Measurements from ENCODE around the gene LTN1. TPM values are rescaled to one million over a fixed set of nuclear protein-coding genes. Genes with fewer than 3 reads are reported as not detected.
A peak's percentile ranks its signal among the peaks of the same experiment; 100 is the strongest.

The LTN1 gene
- total and polyA plus RNA-seq, 2 donors from 2014 or later = 3.6 to 25.0 TPM

DNA sequence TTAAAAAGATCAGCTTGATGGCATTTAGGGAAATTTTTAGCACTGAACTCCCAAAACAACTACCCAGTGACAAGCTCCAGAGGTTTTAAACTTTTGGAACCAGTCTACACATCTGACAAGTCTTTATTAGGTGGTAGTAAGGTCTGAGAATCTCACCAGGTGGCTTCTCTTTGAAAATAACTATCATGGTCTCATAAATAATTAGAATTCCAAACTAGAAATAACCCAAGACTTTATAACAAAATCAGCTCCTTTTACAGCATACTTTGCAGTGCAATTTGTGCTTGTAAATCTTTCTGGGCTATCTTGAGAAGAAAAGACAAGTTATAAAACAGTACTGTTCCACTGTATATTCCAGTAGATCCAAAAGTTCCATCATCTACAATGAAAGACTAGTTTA is 108.7 kb downstream of the LTN1 start:
- intact Hi-C loops (cut with DNase I) = no loop called here
- Histone ChIP-seq H3K4me1 (ENCODE audit: control insufficient read depth in 2 of 3, insufficient read depth in 2 of 3, low read depth in 1 of 3, low read length in 3 of 3) (peaks cover 0 to 4% (median 0%) of the 10 kb centered on the region in 3 donors), H3K27me3 (ENCODE audit: control insufficient read depth, insufficient read depth, low read length) (no peaks in the 10 kb centered on the region), H3K9ac (ENCODE audit: low read length in 3 of 3) (peak overlapping the region in 2 of 3 donors; percentile 25 to 89), H3K36me3 (ENCODE audit: control insufficient read depth in 2 of 3, insufficient read depth in 3 of 3, low read length in 3 of 3) (peaks cover 0 to 8% (median 3%) of the 10 kb centered on the region in 3 donors), H3K27ac (ENCODE audit: low read depth in 2 of 2, low read length in 2 of 2) (no peak overlapping the region), H3K9me3 (ENCODE audit: control insufficient read depth in 2 of 3, insufficient read depth in 1 of 3, low read length in 3 of 3) (no peaks in the 10 kb centered on the region), H3K4me3 (ENCODE audit: low read length in 3 of 3) (peak overlapping the region in 2 of 3 donors; percentile 91 to 97)
- TF ChIP-seq, protein P1, sequence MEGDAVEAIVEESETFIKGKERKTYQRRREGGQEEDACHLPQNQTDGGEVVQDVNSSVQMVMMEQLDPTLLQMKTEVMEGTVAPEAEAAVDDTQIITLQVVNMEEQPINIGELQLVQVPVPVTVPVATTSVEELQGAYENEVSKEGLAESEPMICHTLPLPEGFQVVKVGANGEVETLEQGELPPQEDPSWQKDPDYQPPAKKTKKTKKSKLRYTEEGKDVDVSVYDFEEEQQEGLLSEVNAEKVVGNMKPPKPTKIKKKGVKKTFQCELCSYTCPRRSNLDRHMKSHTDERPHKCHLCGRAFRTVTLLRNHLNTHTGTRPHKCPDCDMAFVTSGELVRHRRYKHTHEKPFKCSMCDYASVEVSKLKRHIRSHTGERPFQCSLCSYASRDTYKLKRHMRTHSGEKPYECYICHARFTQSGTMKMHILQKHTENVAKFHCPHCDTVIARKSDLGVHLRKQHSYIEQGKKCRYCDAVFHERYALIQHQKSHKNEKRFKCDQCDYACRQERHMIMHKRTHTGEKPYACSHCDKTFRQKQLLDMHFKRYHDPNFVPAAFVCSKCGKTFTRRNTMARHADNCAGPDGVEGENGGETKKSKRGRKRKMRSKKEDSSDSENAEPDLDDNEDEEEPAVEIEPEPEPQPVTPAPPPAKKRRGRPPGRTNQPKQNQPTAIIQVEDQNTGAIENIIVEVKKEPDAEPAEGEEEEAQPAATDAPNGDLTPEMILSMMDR (IDR thresholded peaks at IDR 0.05; ENCODE audit: borderline replicate concordance, extremely low read depth, insufficient read depth) = no peak
- no peak for FAIRE-seq
- DNase-seq = no peak

DNA sequence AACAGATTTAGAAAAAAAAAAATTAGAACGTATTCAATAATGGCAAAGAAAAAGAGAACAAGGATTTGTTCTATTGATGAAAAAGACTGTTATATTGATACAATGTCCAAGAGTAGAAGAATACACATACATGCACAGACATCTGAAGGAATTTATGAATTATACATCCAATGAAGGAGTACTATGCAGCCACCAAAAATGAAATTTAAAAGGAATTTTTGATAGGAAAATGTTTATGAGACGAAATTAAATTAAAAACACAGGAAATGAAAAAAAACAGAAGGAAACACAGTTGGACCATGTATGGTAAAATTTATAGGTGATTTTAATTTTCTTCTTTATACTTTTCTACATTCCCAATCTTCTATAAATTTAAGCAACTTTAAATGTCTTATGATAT is 110.3 kb downstream of the LTN1 start:
- no peaks in the 10 kb centered on the region for H3K9me3 ChIP-seq (ENCODE audit: control insufficient read depth in 2 of 3, insufficient read depth in 1 of 3, low read length in 3 of 3)
- no peak overlapping the region for H3K27ac ChIP-seq (ENCODE audit: low read depth in 2 of 2, low read length in 2 of 2)
- H3K9ac ChIP-seq (ENCODE audit: low read length in 3 of 3) = no peak overlapping the region
- H3K27me3 ChIP-seq (ENCODE audit: control insufficient read depth, insufficient read depth, low read length) = no peaks in the 10 kb centered on the region
- TF ChIP-seq, protein P1 (IDR thresholded peaks at IDR 0.05; ENCODE audit: borderline replicate concordance, extremely low read depth, insufficient read depth) = no peak
- H3K4me1 ChIP-seq (ENCODE audit: control insufficient read depth in 2 of 3, insufficient read depth in 2 of 3, low read depth in 1 of 3, low read length in 3 of 3) = peaks cover 0 to 4% (median 0%) of the 10 kb centered on the region in 3 donors
- DNase-seq = no peak
- H3K36me3 ChIP-seq (ENCODE audit: control insufficient read depth in 2 of 3, insufficient read depth in 3 of 3, low read length in 3 of 3) = peaks cover 0 to 8% (median 3%) of the 10 kb centered on the region in 3 donors
- no peak for FAIRE-seq
- intact Hi-C loops (cut with DNase I) = no loop called here
- H3K4me3 ChIP-seq (ENCODE audit: low read length in 3 of 3) = no peak overlapping the region

Other genes with a start within 250 kb of the LTN1 start
- gene RWDD2B, start 26.5 kb upstream of the LTN1 start, total RNA-seq = 16.0 TPM
- gene RWDD2B, start 26.5 kb upstream of the LTN1 start, polyA plus RNA-seq (ENCODE audit: insufficient read depth, low read depth, low replicate concordance) = 24.0 TPM
- 35.8 TPM for gene USP16, start 31.8 kb upstream of the LTN1 start, total RNA-seq
- gene USP16, start 31.8 kb upstream of the LTN1 start, polyA plus RNA-seq (ENCODE audit: insufficient read depth, low read depth, low replicate concordance) = 17.8 TPM
- 101 TPM for gene CCT8, start 80.8 kb upstream of the LTN1 start, total RNA-seq
- gene CCT8, start 80.8 kb upstream of the LTN1 start, polyA plus RNA-seq (ENCODE audit: insufficient read depth, low read depth, low replicate concordance) = 119 TPM
- 12.7 TPM for gene MAP3K7CL, start 137.8 kb upstream of the LTN1 start, total RNA-seq
- gene MAP3K7CL, start 137.8 kb upstream of the LTN1 start, polyA plus RNA-seq (ENCODE audit: insufficient read depth, low read depth, low replicate concordance) = 5.4 TPM

Measured in kidney (tissue), 14 donors.